Esophagus muscularis mucosa (tissue), 3 donors: ENCODE data around the gene MAN2A1.

ENCODE experiments used
- CTCF ChIP-seq, 3 experiments: fragments of 200-600 bp in 2 of 3; fragments of 450-650 bp in 1 of 3; sonication (generic) in 2 of 3; IDR thresholded peaks; one replicate each; pipeline ENCODE4 v1.5.1; 2017 to 2019; ENCODE audit warnings: antibody characterized with exemption in 3 of 3, mild to moderate bottlenecking in 2 of 3, moderate library complexity in 1 of 3
- EP300 ChIP-seq: sonication (generic); formaldehyde crosslinking; IDR thresholded peaks from one replicate; pipeline ENCODE4 v1.6.1; 2017; ENCODE audit warnings: antibody characterized with exemption

- TF ChIP-seq CTCF (IDR thresholded peaks at IDR 0.05): no peak
- no peak for TF ChIP-seq EP300
Observed at GRCh38 chr5:109812698-109813097, 123.0 kb downstream of the MAN2A1 start.
